SK-N-MC (cell line): ENCODE results near the gene SMYD3.

ENCODE experiments used
- EZH2 ChIP-seq: fragments of 200-600 bp; sonication (generic); IDR thresholded peaks from one replicate; pipeline ENCODE4 v1.6.1; 2017; ENCODE audit warnings: antibody characterized with exemption
- FOXP2 ChIP-seq: optimal IDR thresholded peaks from 2 replicates; pipeline ENCODE3; 2011; ENCODE audit warnings: mild to moderate bottlenecking, moderate library complexity; ENCODE audit not compliant: insufficient read depth; ENCODE audit errors: extremely low read length, control extremely low read depth
- POLR2AphosphoS5 ChIP-seq: IDR thresholded peaks from 2 replicates; pipeline ENCODE4 v1.6.1; 2012; ENCODE audit warnings: mild to moderate bottlenecking, low read depth, low read length, borderline replicate concordance

- TF ChIP-seq EZH2 (no peak), POLR2AphosphoS5 (no peak), FOXP2 (no peak)
These were observed 22.1 kb upstream of the SMYD3 start for GRCh38 chr1:246528933-246529731.
